B cell (primary cell): ENCODE measurements around the gene KAT2A. TPM values are rescaled to one million over a fixed set of nuclear protein-coding genes. Genes with fewer than 3 reads are reported as not detected.
A peak's percentile ranks its signal among the peaks of the same experiment; 100 is the strongest.

Experiments
- ATAC-seq: fragments of 200-7000 bp; cut with Tn5 transposase; one replicate; pipeline ENCODE4 v1.10.0; 2021; ENCODE audit warnings: low read depth, mild to moderate bottlenecking, moderate number of reproducible peaks, moderate library complexity
- CTCF ChIA-PET: fragments of 350-600 bp; sonication (Branson Sonifier 250); formaldehyde crosslinking; loops from one replicate; lab custom pipeline; 2021; ENCODE audit warnings: antibody characterized with exemption, inconsistent platforms; lab: Charles Lee
- POLR2A ChIA-PET: fragments of 350-600 bp; sonication (Branson Sonifier 250); formaldehyde crosslinking; loops from one replicate; lab custom pipeline; 2021; ENCODE audit warnings: antibody characterized with exemption; lab: Charles Lee
- DNase-seq: peaks from one replicate; pipeline ENCODE4 v3.0.0; 2013
- H2AFZ ChIP-seq: 2 replicates; pipeline ENCODE4 v1.6.1; 2012; ENCODE audit warnings: mild to moderate bottlenecking, low read depth, low read length; ENCODE audit not compliant: insufficient read depth, poor library complexity, severe bottlenecking
- H3K27ac ChIP-seq, 2 donors: 1 replicate in 1 of 2; 2 replicates in 1 of 2; pipeline ENCODE4 v1.5.1; 2012 to 2013; ENCODE audit warnings: low read length in 2 of 2, mild to moderate bottlenecking in 2 of 2, moderate library complexity in 1 of 2
- H3K27me3 ChIP-seq, 4 experiments: fragments of 200-600 bp in 1 of 4; sonication (generic) in 1 of 4; replicated peaks in 1 of 4; 1 replicate in 2 of 4; 2 replicates in 2 of 4; pipeline versions ENCODE4 v1.6.1 to v1.7.0; 2013 to 2016; ENCODE audit warnings: low read length in 3 of 4, mild to moderate bottlenecking in 2 of 4, mixed read lengths in 1 of 4, moderate library complexity in 1 of 4; ENCODE audit not compliant: insufficient read depth in 4 of 4, control insufficient read depth in 3 of 4; ENCODE audit errors: control extremely low read depth in 1 of 4
- H3K36me3 ChIP-seq, 2 experiments: replicated peaks in 1 of 2; 1 replicate in 1 of 2; 2 replicates in 1 of 2; pipeline versions ENCODE4 v1.6.1 to v1.7.1; 2013; ENCODE audit warnings: low read length in 1 of 2; ENCODE audit not compliant: insufficient read depth in 2 of 2, control insufficient read depth in 1 of 2; ENCODE audit errors: control extremely low read depth in 1 of 2, extremely low read depth in 1 of 2
- H3K4me1 ChIP-seq, 2 donors: fragments of 200-600 bp in 1 of 2; sonication (generic) in 1 of 2; 1 replicate in 1 of 2; 2 replicates in 1 of 2; pipeline versions ENCODE4 v1.5.1 to v1.6.1; 2013 to 2017; ENCODE audit warnings: low read length in 2 of 2; ENCODE audit not compliant: control insufficient read depth in 2 of 2, insufficient read depth in 2 of 2
- H3K4me2 ChIP-seq: replicated peaks from 2 replicates; pipeline ENCODE3; 2012; ENCODE audit warnings: mild to moderate bottlenecking, low read depth, low read length; ENCODE audit not compliant: poor library complexity, severe bottlenecking
- H3K4me3 ChIP-seq, 5 experiments: fragments of 200-600 bp in 1 of 5; sonication (generic) in 1 of 5; 1 replicate in 3 of 5; 2 replicates in 2 of 5; pipeline versions ENCODE4 v1.5.1 to v1.7.0; 2011 to 2016; ENCODE audit warnings: low read length in 4 of 5, mild to moderate bottlenecking in 4 of 5, low read depth in 2 of 5, control low read depth in 1 of 5, moderate library complexity in 1 of 5; ENCODE audit not compliant: insufficient read depth in 1 of 5; ENCODE audit errors: control extremely low read depth in 1 of 5, extremely low read depth in 1 of 5
- H3K79me2 ChIP-seq: fragments of 200-600 bp; sonication (generic); one replicate; pipeline ENCODE4 v1.6.0; 2016; ENCODE audit warnings: low read length; ENCODE audit not compliant: control insufficient read depth, insufficient read depth
- H3K9ac ChIP-seq: fragments of 200-600 bp; sonication (generic); 2 replicates; pipeline ENCODE4 v1.6.1; 2017; ENCODE audit warnings: mild to moderate bottlenecking, low read length, moderate library complexity
- H3K9me3 ChIP-seq, 3 donors: one replicate each; pipeline versions ENCODE4 v1.6.1 to v1.7.1; 2013; ENCODE audit warnings: low read length in 2 of 3; ENCODE audit not compliant: control insufficient read depth in 2 of 3, insufficient read depth in 1 of 3; ENCODE audit errors: control extremely low read depth in 1 of 3
- H4K20me1 ChIP-seq: 2 replicates; pipeline ENCODE4 v1.6.0; 2012; ENCODE audit warnings: mild to moderate bottlenecking, low read length; ENCODE audit not compliant: insufficient read depth, control insufficient read depth, poor library complexity, severe bottlenecking
- H3K27ac Mint-ChIP-seq: one replicate; pipeline ENCODE4 v1.8.0; 2021; ENCODE audit warnings: mixed read lengths
- H3K27me3 Mint-ChIP-seq: one replicate; pipeline ENCODE4 v1.8.0; 2021; ENCODE audit warnings: mixed read lengths
- H3K4me1 Mint-ChIP-seq: one replicate; pipeline ENCODE4 v1.8.0; 2021; ENCODE audit warnings: mixed read lengths
- H3K4me3 Mint-ChIP-seq: one replicate; pipeline ENCODE4 v1.8.0; 2021; ENCODE audit warnings: mixed read lengths
- H3K9me3 Mint-ChIP-seq: one replicate; pipeline ENCODE4 v1.8.0; 2022; ENCODE audit warnings: mixed read lengths; ENCODE audit not compliant: insufficient read depth
- CTCF ChIP-seq: fragments of 200-600 bp; IDR thresholded peaks from one replicate; pipeline ENCODE4 v1.8.0; 2022; ENCODE audit warnings: antibody characterized with exemption, mild to moderate bottlenecking
- EZH2 ChIP-seq: IDR thresholded peaks from 2 replicates; pipeline ENCODE4 v1.6.1; 2012; ENCODE audit warnings: borderline replicate concordance, low read depth, mild to moderate bottlenecking, moderate library complexity, low read length; ENCODE audit not compliant: insufficient read depth, poor library complexity, severe bottlenecking
- WGBS: methylation state at CpG from one replicate; pipeline ENCODE4 v1.1.5; 2013; ENCODE audit warnings: missing lambda C conversion rate; ENCODE audit not compliant: insufficient coverage; 5-methylcytosine and 5-hydroxymethylcytosine counted together
- intact Hi-C: fragments of 100-400 bp; cut with micrococcal nuclease; formaldehyde crosslinking; loops from one replicate; pipeline ENCODE4 v1.10.0; 2022
- polyA plus RNA-seq: library from polyadenylated mRNA; depleted of rRNA; stranded (reverse); fragments of >200 nt; gene quantifications from 2 replicates; pipeline ENCODE4 v1.2.3, GENCODE V29; 2012
- total RNA-seq, 2 donors: library from RNA; stranded (reverse); fragments of 120-200 nt in 1 of 2; gene quantifications; 1 replicate in 1 of 2; 2 replicates in 1 of 2; pipeline versions ENCODE4 v1.2.3 to v1.2.4, GENCODE V29; 2013 to 2022

The KAT2A gene
- total and polyA plus RNA-seq, 2 donors (not counting 1 experiment from before 2014, with no cell fraction given), result 66.3 to 155 TPM

DNA sequence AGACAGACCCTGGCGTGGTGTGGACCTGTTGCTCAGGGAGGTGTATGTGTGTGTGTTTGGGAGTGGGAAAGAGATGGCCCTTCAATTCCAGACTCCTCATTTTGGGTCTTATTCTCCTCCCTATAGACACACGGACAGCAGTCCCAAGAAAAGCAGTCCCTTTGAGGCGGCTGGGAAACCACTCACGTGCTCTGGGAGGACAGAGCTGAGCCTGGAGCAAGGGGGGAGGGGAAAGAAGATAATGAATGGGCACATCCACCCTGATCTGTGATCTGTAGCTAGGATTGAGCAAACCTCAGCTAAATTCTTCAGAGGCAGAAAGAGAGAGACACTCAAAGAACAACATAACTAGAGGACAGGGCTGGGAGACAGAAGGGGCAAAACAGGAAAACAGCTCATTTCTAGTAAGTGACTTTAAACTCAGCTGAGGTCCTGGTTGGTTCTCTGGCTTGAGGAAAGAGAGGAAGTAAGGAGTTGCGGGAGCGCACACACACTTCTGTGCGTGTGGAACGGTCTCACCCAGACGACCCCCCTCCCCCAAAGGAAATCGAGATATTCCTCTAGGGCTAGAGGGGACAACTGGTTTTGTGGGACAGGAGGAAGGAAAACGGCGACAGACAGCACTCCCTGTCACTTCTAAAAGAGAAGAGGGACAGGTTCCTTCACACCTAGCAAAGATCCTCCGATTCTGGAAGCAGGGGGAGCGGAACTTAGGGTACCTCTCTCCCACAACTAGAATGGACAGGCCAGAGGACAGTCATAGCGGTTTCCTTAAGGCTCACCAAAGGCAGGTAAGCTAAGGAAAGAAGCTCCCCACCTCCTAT lies 33.0 kb upstream of the KAT2A start:
- Histone ChIP-seq H3K36me3 (peaks cover 1 to 4% of the 10 kb centered on the region in 2 experiments), H3K27me3 (no peaks in the 10 kb centered on the region), H4K20me1 (peaks cover 51% of the 10 kb centered on the region), H3K4me3 (peak overlapping the region; percentile 91 to 100 (median 99)), H3K4me2 (peak overlapping the region; percentile 94), H2AFZ (peak overlapping the region; percentile 86), H3K9me3 (peaks cover 0 to 16% (median 0%) of the 10 kb centered on the region in 3 donors), H3K27ac (peak overlapping the region; percentile 74 to 94), H3K79me2 (peaks cover 57% of the 10 kb centered on the region), H3K4me1 (peaks cover 14 to 23% of the 10 kb centered on the region in 2 donors), H3K9ac (peak overlapping the region; percentile 99)
- DNase-seq, result no peak
- 0% methylated on average over 2 of the region's 15 CpGs for WGBS
- no peak for TF ChIP-seq EZH2
- no peak for TF ChIP-seq CTCF
- Mint-ChIP-seq H3K27ac (peak overlapping the region; percentile 96), H3K4me3 (peak overlapping the region; percentile 94), H3K9me3 (no peaks in the 10 kb centered on the region), H3K4me1 (peaks cover 34% of the 10 kb centered on the region), H3K27me3 (no peaks in the 10 kb centered on the region)
- POLR2A ChIA-PET, result interaction anchor here (0.6 to 1.1 kb wide), 2 partner anchors 42 to 137 kb away, joined by 3 to 6 read pairs; partner anchors contain the start of genes DHX58 and DNAJC7
- intact Hi-C loops, result loop anchor here (2.0 kb wide), 2 partner anchors 21 to 27 kb away; partner anchors contain the start of gene KCNH4
- ATAC-seq, result no peak
- CTCF ChIA-PET, result interaction anchor here (1.1 to 2.4 kb wide), 4 partner anchors 30 to 190 kb away, joined by 3 to 8 read pairs (median 5); partner anchors contain the start of gene KAT2A
